ENCODE results near the gene ART5. TPM values are rescaled to one million over a fixed set of nuclear protein-coding genes. Genes with fewer than 3 reads are reported as not detected.

Gene ART5
- total and polyA plus RNA-seq, 2 donors from 2014 or later: 2.8 TPM; not detected in 1

DNA sequence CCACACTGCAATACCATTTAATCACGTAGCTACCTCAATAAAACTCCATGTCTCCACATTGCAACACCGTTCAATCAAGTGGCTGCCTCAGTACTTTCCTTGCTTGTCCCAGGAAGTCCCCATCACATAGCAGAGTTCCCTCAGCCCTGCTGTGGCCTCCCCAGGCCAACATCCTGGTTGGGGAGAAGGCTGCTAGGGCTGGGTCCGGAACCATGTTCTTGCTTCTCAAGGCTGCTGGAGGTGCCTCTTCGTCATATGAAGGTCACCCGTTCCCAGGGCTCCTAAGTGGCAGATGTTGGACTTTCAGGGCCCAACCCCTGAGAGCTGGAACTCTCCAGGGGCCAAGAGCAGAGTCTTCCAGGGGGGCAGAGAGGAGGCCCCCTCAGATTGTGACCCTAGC is 3.3 kb downstream of the ART5 start:
- Histone ChIP-seq H3K4me3 (ENCODE audit: low read length in 3 of 3) (no peak overlapping the region), H3K9me3 (ENCODE audit: control insufficient read depth in 2 of 3, insufficient read depth in 1 of 3, low read length in 3 of 3) (no peaks in the 10 kb centered on the region), H3K36me3 (ENCODE audit: control insufficient read depth in 2 of 3, insufficient read depth in 3 of 3, low read length in 3 of 3) (no peaks in the 10 kb centered on the region), H3K9ac (ENCODE audit: low read length in 3 of 3) (no peak overlapping the region), H3K27ac (ENCODE audit: low read depth in 2 of 2, low read length in 2 of 2) (no peak overlapping the region), H3K27me3 (ENCODE audit: control insufficient read depth, insufficient read depth, low read length) (no peaks in the 10 kb centered on the region), H3K4me1 (ENCODE audit: control insufficient read depth in 2 of 3, insufficient read depth in 2 of 3, low read depth in 1 of 3, low read length in 3 of 3) (peaks cover 0 to 9% (median 6%) of the 10 kb centered on the region in 3 donors)
- no peak for FAIRE-seq
- DNase-seq: no peak
- intact Hi-C loops (cut with DNase I): no loop called here
- TF ChIP-seq, protein P1, sequence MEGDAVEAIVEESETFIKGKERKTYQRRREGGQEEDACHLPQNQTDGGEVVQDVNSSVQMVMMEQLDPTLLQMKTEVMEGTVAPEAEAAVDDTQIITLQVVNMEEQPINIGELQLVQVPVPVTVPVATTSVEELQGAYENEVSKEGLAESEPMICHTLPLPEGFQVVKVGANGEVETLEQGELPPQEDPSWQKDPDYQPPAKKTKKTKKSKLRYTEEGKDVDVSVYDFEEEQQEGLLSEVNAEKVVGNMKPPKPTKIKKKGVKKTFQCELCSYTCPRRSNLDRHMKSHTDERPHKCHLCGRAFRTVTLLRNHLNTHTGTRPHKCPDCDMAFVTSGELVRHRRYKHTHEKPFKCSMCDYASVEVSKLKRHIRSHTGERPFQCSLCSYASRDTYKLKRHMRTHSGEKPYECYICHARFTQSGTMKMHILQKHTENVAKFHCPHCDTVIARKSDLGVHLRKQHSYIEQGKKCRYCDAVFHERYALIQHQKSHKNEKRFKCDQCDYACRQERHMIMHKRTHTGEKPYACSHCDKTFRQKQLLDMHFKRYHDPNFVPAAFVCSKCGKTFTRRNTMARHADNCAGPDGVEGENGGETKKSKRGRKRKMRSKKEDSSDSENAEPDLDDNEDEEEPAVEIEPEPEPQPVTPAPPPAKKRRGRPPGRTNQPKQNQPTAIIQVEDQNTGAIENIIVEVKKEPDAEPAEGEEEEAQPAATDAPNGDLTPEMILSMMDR (IDR thresholded peaks at IDR 0.05; ENCODE audit: borderline replicate concordance, extremely low read depth, insufficient read depth): no peak

DNA sequence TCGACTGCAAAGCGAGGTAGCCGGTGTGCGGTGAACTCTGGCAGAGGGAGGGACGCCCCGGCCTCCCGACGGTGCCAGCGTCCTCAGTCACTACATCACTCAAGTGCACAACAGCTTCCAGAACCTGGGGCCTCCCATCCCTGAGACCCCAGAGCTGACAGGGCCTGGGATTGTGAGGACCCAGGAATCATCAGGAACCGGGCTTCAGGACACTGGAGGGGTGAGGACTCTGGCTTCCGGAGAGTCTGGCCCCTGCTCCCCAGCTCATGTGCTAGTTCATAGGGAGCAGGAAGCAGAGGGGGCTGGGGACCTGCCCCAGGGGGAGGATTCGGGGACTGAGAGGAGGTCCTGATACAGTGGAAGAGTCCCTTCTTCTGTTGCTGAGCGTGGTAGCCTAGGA is 4.6 kb downstream of the ART5 start:
- H3K4me1 ChIP-seq (ENCODE audit: control insufficient read depth in 2 of 3, insufficient read depth in 2 of 3, low read depth in 1 of 3, low read length in 3 of 3): no peaks in the 10 kb centered on the region
- no peak overlapping the region for H3K4me3 ChIP-seq (ENCODE audit: low read length in 3 of 3)
- intact Hi-C loops (cut with DNase I): no loop called here
- no peak overlapping the region for H3K9ac ChIP-seq (ENCODE audit: low read length in 3 of 3)
- no peak overlapping the region for H3K27ac ChIP-seq (ENCODE audit: low read depth in 2 of 2, low read length in 2 of 2)
- H3K36me3 ChIP-seq (ENCODE audit: control insufficient read depth in 2 of 3, insufficient read depth in 3 of 3, low read length in 3 of 3): no peaks in the 10 kb centered on the region
- TF ChIP-seq, protein P1 (IDR thresholded peaks at IDR 0.05; ENCODE audit: borderline replicate concordance, extremely low read depth, insufficient read depth): no peak
- no peak for FAIRE-seq
- no peak for DNase-seq
- no peaks in the 10 kb centered on the region for H3K9me3 ChIP-seq (ENCODE audit: control insufficient read depth in 2 of 3, insufficient read depth in 1 of 3, low read length in 3 of 3)
- H3K27me3 ChIP-seq (ENCODE audit: control insufficient read depth, insufficient read depth, low read length): no peaks in the 10 kb centered on the region

DNA sequence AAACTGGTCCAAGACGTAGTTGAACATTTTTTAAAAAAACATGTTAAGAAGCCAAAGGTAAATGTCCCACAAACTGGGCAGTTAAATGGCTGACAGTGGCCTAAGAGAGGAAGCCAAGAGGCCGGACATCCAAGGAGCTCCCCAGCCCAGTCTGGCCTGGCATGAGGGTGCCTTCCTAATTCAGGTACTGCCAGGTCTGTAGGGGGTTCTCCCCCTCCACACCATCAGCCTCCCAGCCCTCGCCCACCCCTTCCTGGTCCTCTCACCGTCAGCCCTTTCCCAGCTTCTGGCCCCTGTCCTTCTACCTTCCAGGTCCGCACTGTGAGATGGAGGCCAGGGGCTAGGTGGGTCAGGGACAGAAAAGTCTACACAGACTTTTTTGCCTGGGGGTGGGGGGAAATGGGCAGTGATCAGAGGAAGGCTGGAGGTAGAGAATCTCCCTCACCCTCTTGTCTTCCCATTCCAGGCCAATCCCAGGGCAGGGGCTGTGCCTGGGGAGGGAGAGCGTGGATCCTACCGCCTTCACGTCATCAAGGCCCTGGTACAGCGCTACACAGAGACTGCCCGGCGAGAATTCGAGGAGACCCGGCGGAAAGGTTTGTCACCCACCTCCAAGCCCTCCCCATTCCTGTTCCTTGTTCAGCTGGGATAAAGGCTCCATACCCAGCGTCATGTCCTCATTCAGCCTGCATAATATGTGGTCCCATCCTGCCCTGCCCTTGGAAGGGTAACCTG is 6.0 kb downstream of the ART5 start:
- intact Hi-C loops (cut with DNase I): no loop called here
- Histone ChIP-seq H3K9me3 (ENCODE audit: control insufficient read depth in 2 of 3, insufficient read depth in 1 of 3, low read length in 3 of 3) (no peaks in the 10 kb centered on the region), H3K4me1 (ENCODE audit: control insufficient read depth in 2 of 3, insufficient read depth in 2 of 3, low read depth in 1 of 3, low read length in 3 of 3) (no peaks in the 10 kb centered on the region), H3K27me3 (ENCODE audit: control insufficient read depth, insufficient read depth, low read length) (no peaks in the 10 kb centered on the region), H3K27ac (ENCODE audit: low read depth in 2 of 2, low read length in 2 of 2) (no peak overlapping the region), H3K36me3 (ENCODE audit: control insufficient read depth in 2 of 3, insufficient read depth in 3 of 3, low read length in 3 of 3) (no peaks in the 10 kb centered on the region), H3K4me3 (ENCODE audit: low read length in 3 of 3) (no peak overlapping the region), H3K9ac (ENCODE audit: low read length in 3 of 3) (no peak overlapping the region)
- DNase-seq: no peak
- FAIRE-seq: no peak
- TF ChIP-seq, protein P1 (IDR thresholded peaks at IDR 0.05; ENCODE audit: borderline replicate concordance, extremely low read depth, insufficient read depth): no peak

All from kidney (tissue), 14 donors.